Left ventricle myocardium inferior (tissue), 1 donor: ENCODE measurements around the gene SELPLG. TPM values are rescaled to one million over a fixed set of nuclear protein-coding genes. Genes with fewer than 3 reads are reported as not detected.

ENCODE experiments used
- DNase-seq: peaks from one replicate; pipeline ENCODE4 v3.0.0-alpha.2; 2020
- H3K27ac ChIP-seq: fragments of 200-600 bp; replicated peaks from 2 replicates; pipeline ENCODE4 v1.8.0; 2021
- H3K27me3 ChIP-seq: fragments of 200-600 bp; 2 replicates; pipeline ENCODE4 v1.8.0; 2021; ENCODE audit warnings: low read depth
- H3K36me3 ChIP-seq: fragments of 200-600 bp; 2 replicates; pipeline ENCODE4 v1.8.0; 2021
- H3K4me1 ChIP-seq: fragments of 200-600 bp; 2 replicates; pipeline ENCODE4 v1.8.0; 2021
- H3K4me3 ChIP-seq: fragments of 200-600 bp; 2 replicates; pipeline ENCODE4 v1.8.0; 2021; ENCODE audit warnings: mild to moderate bottlenecking, moderate library complexity
- H3K9me3 ChIP-seq: fragments of 200-600 bp; replicated peaks from 2 replicates; pipeline ENCODE4 v1.8.0; 2021
- intact Hi-C: fragments of 100-400 bp; cut with micrococcal nuclease; formaldehyde crosslinking; loops from one replicate; pipeline ENCODE4 v1.11.0; 2022
- total RNA-seq: library from RNA; stranded (reverse); fragmentation: NEBNext Ultra II Directional; extraction: Animal tissue kit (Norgen Biotek cat#: 25700); gene quantifications from one replicate; pipeline ENCODE4 v1.2.1, GENCODE V29; 2021
- TF ChIP-seq, protein P1 (sequence below): fragments of 200-600 bp; IDR thresholded peaks from 2 replicates; pipeline ENCODE4 v1.8.0; 2021; ENCODE audit warnings: antibody characterized with exemption, mild to moderate bottlenecking, borderline replicate concordance
- donor health status: DM: no; HTN: yes; CAD: no; lungs with severe emphysema.

Gene SELPLG
- total RNA-seq, 1 donor from 2014 or later = 3.4 TPM

- peak overlapping the region; percentile 14 for H3K4me3 ChIP-seq
These were observed 3.7 kb downstream of the SELPLG start for GRCh38 chr12:108629824-108630476.

GRCh38 chr12:108629151-108629550 lies 4.5 kb downstream of the SELPLG start:
- TF ChIP-seq, protein P1, sequence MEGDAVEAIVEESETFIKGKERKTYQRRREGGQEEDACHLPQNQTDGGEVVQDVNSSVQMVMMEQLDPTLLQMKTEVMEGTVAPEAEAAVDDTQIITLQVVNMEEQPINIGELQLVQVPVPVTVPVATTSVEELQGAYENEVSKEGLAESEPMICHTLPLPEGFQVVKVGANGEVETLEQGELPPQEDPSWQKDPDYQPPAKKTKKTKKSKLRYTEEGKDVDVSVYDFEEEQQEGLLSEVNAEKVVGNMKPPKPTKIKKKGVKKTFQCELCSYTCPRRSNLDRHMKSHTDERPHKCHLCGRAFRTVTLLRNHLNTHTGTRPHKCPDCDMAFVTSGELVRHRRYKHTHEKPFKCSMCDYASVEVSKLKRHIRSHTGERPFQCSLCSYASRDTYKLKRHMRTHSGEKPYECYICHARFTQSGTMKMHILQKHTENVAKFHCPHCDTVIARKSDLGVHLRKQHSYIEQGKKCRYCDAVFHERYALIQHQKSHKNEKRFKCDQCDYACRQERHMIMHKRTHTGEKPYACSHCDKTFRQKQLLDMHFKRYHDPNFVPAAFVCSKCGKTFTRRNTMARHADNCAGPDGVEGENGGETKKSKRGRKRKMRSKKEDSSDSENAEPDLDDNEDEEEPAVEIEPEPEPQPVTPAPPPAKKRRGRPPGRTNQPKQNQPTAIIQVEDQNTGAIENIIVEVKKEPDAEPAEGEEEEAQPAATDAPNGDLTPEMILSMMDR = no peak
- Histone ChIP-seq H3K27ac (no peak overlapping the region), H3K36me3 (no peaks in the 10 kb centered on the region), H3K4me3 (no peak overlapping the region), H3K4me1 (peaks cover 9% of the 10 kb centered on the region), H3K27me3 (no peaks in the 10 kb centered on the region), H3K9me3 (no peaks in the 10 kb centered on the region)
- intact Hi-C loops = no loop called here
- no peak for DNase-seq

More at GRCh38 chr12:108629824-108630476, 3.7 kb downstream of the SELPLG start:
- no peak for DNase-seq
- Histone ChIP-seq H3K9me3 (no peaks in the 10 kb centered on the region), H3K36me3 (no peaks in the 10 kb centered on the region), H3K27ac (peak overlapping the region; percentile 8), H3K4me1 (peaks cover 9% of the 10 kb centered on the region), H3K27me3 (no peaks in the 10 kb centered on the region)
- intact Hi-C loops = no loop called here
- TF ChIP-seq, protein P1 = no peak

- no peak overlapping the region for H3K4me3 ChIP-seq
- no peak for DNase-seq
- H3K27me3 ChIP-seq = no peaks in the 10 kb centered on the region
- no peak overlapping the region for H3K27ac ChIP-seq
- no peaks in the 10 kb centered on the region for H3K9me3 ChIP-seq
- H3K36me3 ChIP-seq = no peaks in the 10 kb centered on the region
- TF ChIP-seq, protein P1 = no peak
- H3K4me1 ChIP-seq = peaks cover 16% of the 10 kb centered on the region
- intact Hi-C loops = no loop called here
These were observed 6.4 kb downstream of the SELPLG start for GRCh38 chr12:108627134-108627920.

DNA sequence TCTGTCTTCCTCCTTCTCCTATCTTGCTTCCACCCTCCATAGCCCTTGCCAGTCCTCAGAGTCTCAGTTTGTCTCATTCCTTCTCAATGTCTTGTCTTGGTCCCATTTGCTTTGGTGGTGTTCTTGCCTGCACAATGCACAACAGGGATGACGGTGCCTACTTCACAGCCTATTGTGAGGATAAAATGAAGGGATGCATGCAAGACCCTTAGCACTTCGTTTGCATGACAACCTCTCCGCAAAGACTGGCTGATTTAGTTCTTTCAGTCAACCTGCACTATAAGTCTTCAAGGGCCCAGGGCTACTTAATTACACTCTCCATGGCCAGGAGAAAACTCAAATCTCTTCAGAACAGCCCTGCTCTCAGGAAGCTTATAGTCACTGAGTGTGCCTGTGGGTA lies 8.5 kb downstream of the SELPLG start:
- Histone ChIP-seq H3K27ac (no peak overlapping the region), H3K4me1 (peaks cover 20% of the 10 kb centered on the region), H3K9me3 (no peaks in the 10 kb centered on the region), H3K4me3 (no peak overlapping the region), H3K27me3 (no peaks in the 10 kb centered on the region), H3K36me3 (no peaks in the 10 kb centered on the region)
- DNase-seq = no peak
- TF ChIP-seq, protein P1 = no peak
- intact Hi-C loops = no loop called here

GRCh38 chr12:108623577-108623976 lies 10.1 kb downstream of the SELPLG start:
- intact Hi-C loops = no loop called here
- no peak overlapping the region for H3K4me3 ChIP-seq
- no peak for DNase-seq
- TF ChIP-seq, protein P1 = no peak
- H3K9me3 ChIP-seq = no peaks in the 10 kb centered on the region
- no peaks in the 10 kb centered on the region for H3K27me3 ChIP-seq
- H3K27ac ChIP-seq = no peak overlapping the region
- no peaks in the 10 kb centered on the region for H3K36me3 ChIP-seq
- peaks cover 12% of the 10 kb centered on the region for H3K4me1 ChIP-seq
